Nasal cavity respiratory epithelium epithelial cell of viscerocranial mucosa (primary cell): ENCODE measurements around the gene SERHL2. TPM values are rescaled to one million over a fixed set of nuclear protein-coding genes. Genes with fewer than 3 reads are reported as not detected.

Experiments
- total RNA-seq: library from RNA; depleted of rRNA; stranded (reverse); fragments of >200 nt; gene quantifications from 2 replicates; pipeline ENCODE4 v1.2.3, GENCODE V29; 2014

SERHL2 gene
- total RNA-seq, result 1.0 and 1.6 TPM in 2 replicates

GRCh38 chr22:42553475-42554361 is at the start of gene SERHL2:
SERHL2 (plus strand) TSS chr22:42553956; CDS start chr22:42554021, 65 bp downstream.

GRCh38 chr22:42519525-42520401 is 34.0 kb upstream of the SERHL2 start, which contains the start of gene RRP7A:
RRP7A (minus strand) TSS chr22:42519796; CDS start chr22:42519786, 10 bp downstream.

GRCh38 chr22:42614312-42615091 is 60.7 kb downstream of the SERHL2 start, which contains the start of gene POLDIP3:
POLDIP3 (minus strand) TSS chr22:42614883; CDS start chr22:42614857, 26 bp downstream.

Other genes starting within 250 kb of the SERHL2 start
- gene NFAM1, start 121.6 kb upstream of the SERHL2 start, total RNA-seq, result 0.07 TPM in 1 of 2 replicates, not detected in the other
- gene RRP7A, start 34.2 kb upstream of the SERHL2 start, total RNA-seq, result 29.5 and 34.5 TPM in 2 replicates
- gene POLDIP3, start 60.9 kb downstream of the SERHL2 start, total RNA-seq, result 21.5 and 30.1 TPM in 2 replicates
- gene ATP5MGL, start 86.6 kb downstream of the SERHL2 start, total RNA-seq, result under 0.01 and 0.14 TPM in 2 replicates
- 12.6 and 35.2 TPM in 2 replicates for gene CYB5R3, start 95.4 kb downstream of the SERHL2 start, total RNA-seq
- 13.3 and 57.2 TPM in 2 replicates for gene A4GALT, start 166.9 kb downstream of the SERHL2 start, total RNA-seq